ENCODE measurements around the gene BRI3BP. TPM values are rescaled to one million over a fixed set of nuclear protein-coding genes. Genes with fewer than 3 reads are reported as not detected.

The BRI3BP gene
- total and polyA plus RNA-seq, 12 donors = 1.1 to 6.2 (median 4.7) TPM

DNA sequence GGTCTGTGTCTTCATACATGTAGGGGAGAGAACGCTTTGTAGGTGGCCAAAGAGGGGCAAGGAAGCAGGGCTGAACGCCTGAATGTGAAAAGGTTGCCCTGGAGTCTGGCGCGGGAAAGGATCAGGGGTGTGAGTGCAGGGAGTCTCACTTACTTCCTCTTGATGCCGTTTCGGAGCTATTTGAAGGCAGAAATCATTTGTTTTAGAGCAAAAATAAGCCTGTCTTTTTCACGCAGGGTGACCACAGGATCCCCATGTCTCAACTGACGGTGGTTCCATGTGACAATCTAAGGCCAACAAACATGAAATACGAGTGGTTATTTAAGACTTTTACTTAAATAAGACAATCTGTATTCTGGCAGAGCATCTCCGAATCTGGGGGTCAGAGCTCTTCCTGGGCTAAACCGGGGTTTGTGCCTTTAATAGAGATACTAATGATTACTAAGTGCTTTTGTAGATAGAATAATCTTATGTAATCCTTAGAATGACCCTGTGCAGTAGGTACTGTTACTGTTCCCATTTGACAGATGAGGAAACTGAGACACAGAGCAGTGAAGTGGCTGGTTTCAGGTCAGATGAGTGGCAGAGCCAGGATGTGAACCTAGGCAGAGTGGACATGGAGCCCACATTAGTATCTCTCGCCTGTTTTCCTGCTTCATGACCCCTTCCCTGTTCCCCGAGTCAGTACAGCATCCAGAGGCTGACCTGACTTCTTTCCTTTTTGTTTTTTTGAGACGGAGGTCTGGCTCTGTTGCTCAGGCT lies 1.9 kb downstream of the BRI3BP start:
- WGBS, 4 donors = 78 to 85% (median 82%) methylated on average over 14 of the region's 14 CpGs
- DNase-seq = no peak
- Histone ChIP-seq H3K4me1 (replicated peaks in 1 of 2) (peaks cover 0 to 14% of the 10 kb centered on the region in 2 donors), H3K4me3 (no peak overlapping the region), H3K36me3 (replicated peaks in 1 of 2) (no peaks in the 10 kb centered on the region), H3K27me3 (no peaks in the 10 kb centered on the region), H3K9me3 (replicated peaks in 1 of 3) (no peaks in the 10 kb centered on the region), H3K27ac (no peak overlapping the region)
- intact Hi-C loops (cut with DNase I) = no loop called here
- TF ChIP-seq POLR2A (IDR thresholded peaks at IDR 0.05) = no peak

DNA sequence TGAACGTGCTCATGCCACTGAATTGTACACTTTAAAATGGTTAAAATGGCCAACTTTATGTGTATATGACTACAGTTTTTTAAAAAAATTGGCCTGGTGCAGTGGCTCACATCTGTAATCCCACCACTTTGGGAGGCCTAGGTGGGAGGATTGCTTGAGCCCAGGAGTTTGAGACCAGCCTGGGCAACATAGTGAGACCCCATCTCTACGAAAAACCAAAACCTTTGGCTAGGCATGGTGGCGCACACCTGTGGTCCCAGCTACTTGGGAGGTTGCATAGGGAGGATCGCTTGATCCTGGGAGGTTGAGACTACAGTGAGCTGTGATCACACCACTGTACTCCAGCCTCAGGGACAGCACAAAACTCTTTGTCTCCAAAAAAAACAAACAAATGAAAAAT lies 5.3 kb downstream of the BRI3BP start:
- DNase-seq = no peak
- WGBS, 4 donors = 82 to 99% (median 90%) methylated on average over 3 to 4 of the region's 4 CpGs

DNA sequence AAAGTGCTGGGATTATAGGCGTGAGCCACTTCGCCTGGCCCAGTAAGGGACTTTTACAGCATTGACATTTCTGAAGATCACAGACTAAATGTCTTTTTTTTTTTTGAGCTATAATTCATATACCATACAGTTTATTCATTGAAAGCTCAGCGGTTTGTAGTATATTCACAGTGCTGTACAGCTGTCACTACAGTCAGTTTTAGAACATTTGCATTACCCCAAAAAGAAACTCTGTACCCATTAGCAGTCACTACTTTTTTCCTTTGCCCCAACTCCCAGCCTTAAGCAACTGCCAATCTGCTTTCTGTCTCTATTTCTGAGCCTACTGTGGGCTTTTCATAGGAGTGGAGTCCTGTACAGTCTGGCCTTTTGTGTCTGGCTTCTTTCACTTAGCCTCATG lies 8.2 kb downstream of the BRI3BP start:
- H3K27me3 ChIP-seq = no peaks in the 10 kb centered on the region
- no peaks in the 10 kb centered on the region for H3K9me3 ChIP-seq (replicated peaks in 1 of 3)
- no peak overlapping the region for H3K27ac ChIP-seq
- intact Hi-C loops (cut with DNase I) = no loop called here
- no peak for DNase-seq
- TF ChIP-seq, protein P1, sequence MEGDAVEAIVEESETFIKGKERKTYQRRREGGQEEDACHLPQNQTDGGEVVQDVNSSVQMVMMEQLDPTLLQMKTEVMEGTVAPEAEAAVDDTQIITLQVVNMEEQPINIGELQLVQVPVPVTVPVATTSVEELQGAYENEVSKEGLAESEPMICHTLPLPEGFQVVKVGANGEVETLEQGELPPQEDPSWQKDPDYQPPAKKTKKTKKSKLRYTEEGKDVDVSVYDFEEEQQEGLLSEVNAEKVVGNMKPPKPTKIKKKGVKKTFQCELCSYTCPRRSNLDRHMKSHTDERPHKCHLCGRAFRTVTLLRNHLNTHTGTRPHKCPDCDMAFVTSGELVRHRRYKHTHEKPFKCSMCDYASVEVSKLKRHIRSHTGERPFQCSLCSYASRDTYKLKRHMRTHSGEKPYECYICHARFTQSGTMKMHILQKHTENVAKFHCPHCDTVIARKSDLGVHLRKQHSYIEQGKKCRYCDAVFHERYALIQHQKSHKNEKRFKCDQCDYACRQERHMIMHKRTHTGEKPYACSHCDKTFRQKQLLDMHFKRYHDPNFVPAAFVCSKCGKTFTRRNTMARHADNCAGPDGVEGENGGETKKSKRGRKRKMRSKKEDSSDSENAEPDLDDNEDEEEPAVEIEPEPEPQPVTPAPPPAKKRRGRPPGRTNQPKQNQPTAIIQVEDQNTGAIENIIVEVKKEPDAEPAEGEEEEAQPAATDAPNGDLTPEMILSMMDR (IDR thresholded peaks at IDR 0.05) = no peak
- no peak for TF ChIP-seq POLR2A (IDR thresholded peaks at IDR 0.05)
- WGBS, 4 donors = 92 to 98% (median 95%) methylated on average over 3 of the region's 3 CpGs
- H3K36me3 ChIP-seq (replicated peaks in 1 of 2) = no peaks in the 10 kb centered on the region
- H3K4me1 ChIP-seq (replicated peaks in 1 of 2) = no peaks in the 10 kb centered on the region
- H3K4me3 ChIP-seq = no peak overlapping the region

More for the DNA sequence above, 5.3 kb downstream of the BRI3BP start:
- Histone ChIP-seq H3K4me3 (no peak overlapping the region), H3K9me3 (replicated peaks in 1 of 3) (no peaks in the 10 kb centered on the region), H3K27me3 (no peaks in the 10 kb centered on the region), H3K4me1 (replicated peaks in 1 of 2) (peaks cover 0 to 6% of the 10 kb centered on the region in 2 donors), H3K27ac (no peak overlapping the region), H3K36me3 (replicated peaks in 1 of 2) (no peaks in the 10 kb centered on the region)
- intact Hi-C loops (cut with DNase I) = no loop called here
- TF ChIP-seq, protein P1 (IDR thresholded peaks at IDR 0.05) = no peak
- no peak for TF ChIP-seq POLR2A (IDR thresholded peaks at IDR 0.05)

DNA sequence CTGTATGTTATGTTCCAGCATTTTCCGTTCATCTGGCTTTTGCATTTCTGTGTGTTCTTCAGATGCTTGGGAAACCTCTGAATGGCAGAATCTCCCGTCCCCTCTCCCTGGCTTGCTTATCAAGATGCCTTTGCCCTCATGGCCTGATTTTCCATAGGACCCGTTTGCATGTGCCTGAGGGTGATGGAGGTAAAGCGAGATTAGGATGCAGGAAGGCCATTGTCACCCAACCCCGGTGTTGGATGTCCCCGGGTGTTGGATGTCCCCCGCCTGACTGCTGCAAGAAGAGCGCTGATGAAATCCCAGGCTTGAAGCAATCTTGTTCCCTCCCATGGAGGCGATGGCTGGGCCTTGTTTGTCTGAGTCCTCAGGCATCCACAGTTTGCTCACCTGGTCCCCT lies 9.6 kb downstream of the BRI3BP start:
- DNase-seq = no peak
- no peaks in the 10 kb centered on the region for H3K4me1 ChIP-seq (replicated peaks in 1 of 2)
- 85 to 96% (median 88%) methylated on average over 8 to 9 of the region's 9 CpGs for WGBS, 4 donors

More for the DNA sequence above, 9.6 kb downstream of the BRI3BP start:
- no peak overlapping the region for H3K27ac ChIP-seq
- no peak for TF ChIP-seq POLR2A (IDR thresholded peaks at IDR 0.05)
- TF ChIP-seq, protein P1 (IDR thresholded peaks at IDR 0.05) = no peak
- no peaks in the 10 kb centered on the region for H3K27me3 ChIP-seq
- no peaks in the 10 kb centered on the region for H3K9me3 ChIP-seq (replicated peaks in 1 of 3)
- intact Hi-C loops (cut with DNase I) = no loop called here
- H3K36me3 ChIP-seq (replicated peaks in 1 of 2) = no peaks in the 10 kb centered on the region
- no peak overlapping the region for H3K4me3 ChIP-seq
